GM12892 (cell line): ENCODE results near the gene TPD52L2.

Source experiments
- POLR2A ChIP-seq: IDR thresholded peaks from 2 replicates; pipeline ENCODE4 v1.6.1; 2011; ENCODE audit warnings: low read depth, low read length, control low read depth
- POLR2AphosphoS5 ChIP-seq: IDR thresholded peaks from 2 replicates; pipeline ENCODE4 v1.6.1; 2011; ENCODE audit warnings: low read depth, low read length, control low read depth

DNA sequence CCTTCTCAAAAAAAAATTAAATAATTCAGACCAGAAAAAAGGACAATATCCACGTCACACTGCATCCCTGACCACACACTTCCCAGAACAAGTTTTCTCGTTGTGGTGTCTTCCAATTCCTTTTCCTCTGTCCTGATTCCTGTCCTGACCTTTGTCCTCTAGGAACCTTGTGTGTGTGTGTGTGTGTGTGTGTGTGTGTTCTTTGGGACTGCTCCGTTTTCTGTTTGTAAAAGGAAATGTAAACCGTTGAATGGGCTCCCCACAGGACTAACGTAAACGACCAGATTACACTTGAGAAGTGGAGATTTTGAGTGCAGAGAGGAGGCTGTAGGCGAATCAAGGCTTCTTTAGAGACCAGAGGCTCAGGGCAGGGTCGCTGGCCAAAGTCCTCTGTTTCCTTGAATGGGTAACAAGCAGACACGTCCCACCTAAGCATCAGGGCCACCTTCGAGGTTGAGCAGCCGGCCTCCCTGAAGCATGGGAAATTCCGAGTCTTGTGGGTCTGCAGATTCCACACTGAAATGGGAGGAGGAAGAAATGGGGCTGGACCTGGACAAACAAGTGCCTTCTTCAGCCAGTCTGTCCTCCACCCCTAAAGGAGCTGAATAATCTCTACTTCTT, 41.3 kb upstream of the TPD52L2 start:
- TF ChIP-seq POLR2A (no peak), POLR2AphosphoS5 (no peak)
